HCT116 (cell line): Measurements from ENCODE around the gene PLAAT3.

Experiments used
- ATF3 ChIP-seq: IDR thresholded peaks from 2 replicates; pipeline ENCODE4 v1.6.1; 2012
- CEBPB ChIP-seq: IDR thresholded peaks from 2 replicates; pipeline ENCODE4 v1.6.1; 2012; ENCODE audit warnings: low read depth
- ELF1 ChIP-seq: IDR thresholded peaks from 2 replicates; pipeline ENCODE4 v1.6.1; 2012; ENCODE audit warnings: low read depth, borderline replicate concordance
- FOSL1 ChIP-seq: IDR thresholded peaks from 2 replicates; pipeline ENCODE4 v1.6.1; 2012; ENCODE audit warnings: low read depth
- POLR2A ChIP-seq: IDR thresholded peaks from 2 replicates; pipeline ENCODE4 v1.7.0; 2011; ENCODE audit warnings: borderline replicate concordance; ENCODE audit not compliant: insufficient read depth, insufficient read length; ENCODE audit errors: extremely low read depth
- POLR2AphosphoS5 ChIP-seq: IDR thresholded peaks from 2 replicates; pipeline ENCODE4 v1.6.1; 2011; ENCODE audit warnings: mild to moderate bottlenecking, low read depth, low read length, moderate library complexity
- TF ChIP-seq, protein P1 (sequence below), 3 experiments: fragments of 200-600 bp in 1 of 3; sonication (generic) in 1 of 3; IDR thresholded peaks in 2 of 3; conservative IDR thresholded peaks in 1 of 3; 2 replicates each; pipeline ENCODE4 v1.5.1; 2012 to 2017; ENCODE audit warnings: low read depth in 2 of 3, low read length in 2 of 3, antibody characterized with exemption in 1 of 3, borderline replicate concordance in 1 of 3, control low read depth in 1 of 3, mild to moderate bottlenecking in 1 of 3, mixed read lengths in 1 of 3, mixed run types in 1 of 3, moderate library complexity in 1 of 3; ENCODE audit not compliant: insufficient read depth in 1 of 3

GRCh38 chr11:63552921-63553320 is 61.3 kb downstream of the PLAAT3 start:
- TF ChIP-seq, protein P1, sequence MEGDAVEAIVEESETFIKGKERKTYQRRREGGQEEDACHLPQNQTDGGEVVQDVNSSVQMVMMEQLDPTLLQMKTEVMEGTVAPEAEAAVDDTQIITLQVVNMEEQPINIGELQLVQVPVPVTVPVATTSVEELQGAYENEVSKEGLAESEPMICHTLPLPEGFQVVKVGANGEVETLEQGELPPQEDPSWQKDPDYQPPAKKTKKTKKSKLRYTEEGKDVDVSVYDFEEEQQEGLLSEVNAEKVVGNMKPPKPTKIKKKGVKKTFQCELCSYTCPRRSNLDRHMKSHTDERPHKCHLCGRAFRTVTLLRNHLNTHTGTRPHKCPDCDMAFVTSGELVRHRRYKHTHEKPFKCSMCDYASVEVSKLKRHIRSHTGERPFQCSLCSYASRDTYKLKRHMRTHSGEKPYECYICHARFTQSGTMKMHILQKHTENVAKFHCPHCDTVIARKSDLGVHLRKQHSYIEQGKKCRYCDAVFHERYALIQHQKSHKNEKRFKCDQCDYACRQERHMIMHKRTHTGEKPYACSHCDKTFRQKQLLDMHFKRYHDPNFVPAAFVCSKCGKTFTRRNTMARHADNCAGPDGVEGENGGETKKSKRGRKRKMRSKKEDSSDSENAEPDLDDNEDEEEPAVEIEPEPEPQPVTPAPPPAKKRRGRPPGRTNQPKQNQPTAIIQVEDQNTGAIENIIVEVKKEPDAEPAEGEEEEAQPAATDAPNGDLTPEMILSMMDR (IDR thresholded peaks at IDR 0.05 in 2 of 3, conservative IDR thresholded peaks at IDR 0.05 in 1 of 3; ENCODE audit: borderline replicate concordance in 1 of 3, insufficient read depth in 1 of 3, low read depth in 2 of 3, low read length in 2 of 3) = no peak
- TF ChIP-seq FOSL1 (no peak), ELF1 (no peak), ATF3 (no peak), CEBPB (no peak), POLR2AphosphoS5 (no peak), POLR2A (no peak)
